T follicular helper cell (primary cell): ENCODE measurements around the gene NSDHL.

Experiments
- DNase-seq: peaks from one replicate; pipeline ENCODE4 v3.0.0-alpha.2; 2020; ENCODE audit warnings: low read depth

NSDHL gene

GRCh38 chrX:152844256-152844655, 13.4 kb downstream of the NSDHL start:
- DNase-seq: no peak

- no peak for DNase-seq
Observed at GRCh38 chrX:152845618-152846240, 14.9 kb downstream of the NSDHL start.

- no peak for DNase-seq
Observed at GRCh38 chrX:152847281-152847680, 16.4 kb downstream of the NSDHL start.

GRCh38 chrX:152850465-152850864, 19.6 kb downstream of the NSDHL start:
- no peak for DNase-seq

- DNase-seq: no peak
Observed at GRCh38 chrX:152853986-152854385, 23.1 kb downstream of the NSDHL start.

- DNase-seq: no peak
Observed at GRCh38 chrX:152861116-152861515, 30.3 kb downstream of the NSDHL start.

- no peak for DNase-seq
Observed at GRCh38 chrX:152861826-152862225, 31.0 kb downstream of the NSDHL start.

- DNase-seq: no peak
Observed at GRCh38 chrX:152865232-152865920, 34.5 kb downstream of the NSDHL start.

- no peak for DNase-seq
Observed at GRCh38 chrX:152866386-152866785, 35.5 kb downstream of the NSDHL start.

- no peak for DNase-seq
Observed at GRCh38 chrX:152869972-152870371, 39.1 kb downstream of the NSDHL start.

GRCh38 chrX:152871260-152871659, 40.4 kb downstream of the NSDHL start:
- DNase-seq: no peak

- DNase-seq: no peak
Observed at GRCh38 chrX:152872522-152872921, 41.7 kb downstream of the NSDHL start.

GRCh38 chrX:152873361-152873760, 42.5 kb downstream of the NSDHL start:
- no peak for DNase-seq

GRCh38 chrX:152876931-152877840, 46.3 kb downstream of the NSDHL start:
- no peak for DNase-seq

- DNase-seq: no peak
Observed at GRCh38 chrX:152878976-152879755, 48.3 kb downstream of the NSDHL start.

- no peak for DNase-seq
Observed at GRCh38 chrX:152881289-152881688, 50.4 kb downstream of the NSDHL start.

GRCh38 chrX:152884171-152884570, 53.3 kb downstream of the NSDHL start:
- DNase-seq: no peak

GRCh38 chrX:152886716-152887115, 55.9 kb downstream of the NSDHL start:
- DNase-seq: no peak

- no peak for DNase-seq
Observed at GRCh38 chrX:152892499-152892898, 61.6 kb downstream of the NSDHL start.

GRCh38 chrX:152892999-152893891, 62.4 kb downstream of the NSDHL start:
- no peak for DNase-seq
